ENCODE measurements around the gene SPDYE3.
"Not testable (repeated sequence)": the region's sequence is repeated elsewhere in the genome, so short reads cannot be mapped to it uniquely, and the experiment has no call there.

DNA sequence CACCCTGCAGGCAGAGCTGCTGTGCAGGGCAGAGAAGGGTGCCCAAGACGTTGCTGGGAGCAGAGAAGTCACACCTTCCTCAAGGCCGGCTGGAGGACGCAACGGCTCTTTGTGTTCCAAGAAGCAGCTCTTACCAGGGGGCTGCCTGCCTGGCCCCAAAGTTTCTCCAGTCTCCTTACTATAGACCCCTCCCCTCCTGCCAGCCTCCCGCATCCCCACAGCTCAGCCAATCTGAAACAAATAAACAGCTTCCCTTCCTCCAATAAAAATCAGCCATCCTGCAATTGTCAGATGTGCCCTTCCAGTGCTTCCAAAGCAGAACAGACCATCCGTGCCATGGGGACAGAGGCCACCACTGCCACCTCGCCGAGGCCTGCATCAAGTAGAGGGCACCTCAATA is 47.5 kb upstream of the SPDYE3 start:
- not testable (repeated sequence) for TF ChIP-seq POLR2A, POLR2AphosphoS5, TAF1, SPI1, POU2F2 (IDR thresholded peaks at IDR 0.05; ENCODE audit: low read depth, low read length)

Measured in GM12891 (cell line).